Testis (tissue), 2 donors: Measurements from ENCODE around the gene MIER3.

Experiments used
- CTCF ChIP-seq, 3 experiments: fragments of 450-650 bp in 2 of 3; fragments of 200-600 bp in 1 of 3; sonication (generic) in 1 of 3; IDR thresholded peaks; one replicate each; pipeline ENCODE4 v1.5.1; 2016 to 2019; ENCODE audit warnings: antibody characterized with exemption in 3 of 3, mild to moderate bottlenecking in 2 of 3, moderate library complexity in 1 of 3
- POLR2A ChIP-seq: fragments of 450-650 bp; IDR thresholded peaks from one replicate; pipeline ENCODE4 v1.6.1; 2017; ENCODE audit warnings: antibody characterized with exemption, mild to moderate bottlenecking, moderate library complexity

- no peak for TF ChIP-seq CTCF (IDR thresholded peaks at IDR 0.05)
- TF ChIP-seq POLR2A, result no peak
Observed at GRCh38 chr5:56993241-56993640, 41.3 kb upstream of the MIER3 start.
